Measurements from ENCODE around the gene TAF11L2. TPM values are rescaled to one million over a fixed set of nuclear protein-coding genes. Genes with fewer than 3 reads are reported as not detected.
"Not testable (repeated sequence)": the region's sequence is repeated elsewhere in the genome, so short reads cannot be mapped to it uniquely, and the experiment has no call there.

TAF11L2 gene
- total RNA-seq, 1 donor from 2014 or later = not detected

DNA sequence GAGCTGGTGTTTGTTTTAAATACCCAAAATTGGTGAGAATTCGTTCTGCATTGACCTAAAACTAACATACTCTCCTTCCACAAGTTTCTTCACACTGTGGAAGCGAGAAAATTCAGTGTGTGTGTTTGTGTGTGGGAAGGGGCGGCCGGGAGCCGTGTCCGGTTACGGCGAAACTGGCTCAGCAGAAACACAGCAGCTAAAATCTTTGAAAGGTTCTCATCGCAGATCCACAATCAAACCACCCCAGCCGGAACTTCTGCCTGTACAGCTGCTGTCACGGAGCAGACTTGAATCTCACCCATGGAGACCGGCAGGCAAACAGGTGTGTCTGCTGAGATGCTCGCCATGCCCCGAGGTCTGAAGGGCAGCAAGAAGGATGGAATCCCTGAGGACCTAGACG is 30.3 kb downstream of the TAF11L2 start, which contains the start of gene TAF11L6:
Gene TAF11L6 (plus strand): TSS at position 301 of the 400 bp plus-strand sequence.
- DNase-seq (ENCODE audit: low read depth); H3K4me3 ChIP-seq (ENCODE audit: low read depth, low read length); H3K27me3 ChIP-seq (ENCODE audit: control insufficient read depth, insufficient read depth, low read length); H3K36me3 ChIP-seq (ENCODE audit: control insufficient read depth, insufficient read depth, low read length): not testable (repeated sequence)

Other genes starting within 250 kb of the TAF11L2 start
- not detected in 2 replicates for gene TAF11L3, start 20.1 kb downstream of the TAF11L2 start, total RNA-seq
- not detected in 2 replicates for gene TAF11L4, start 23.6 kb downstream of the TAF11L2 start, total RNA-seq
- gene TAF11L5, start 27.0 kb downstream of the TAF11L2 start, total RNA-seq = not detected in 2 replicates
- not detected in 2 replicates for gene TAF11L6, start 30.4 kb downstream of the TAF11L2 start, total RNA-seq
- not detected in 2 replicates for gene TAF11L7, start 87.5 kb downstream of the TAF11L2 start, total RNA-seq
- not detected in 2 replicates for gene TAF11L8, start 92.7 kb downstream of the TAF11L2 start, total RNA-seq
- not detected in 2 replicates for gene TAF11L9, start 96.2 kb downstream of the TAF11L2 start, total RNA-seq
- not detected in 2 replicates for gene TAF11L10, start 99.6 kb downstream of the TAF11L2 start, total RNA-seq
- not detected in 2 replicates for gene TAF11L11, start 106.0 kb downstream of the TAF11L2 start, total RNA-seq
- gene TAF11L12, start 112.2 kb downstream of the TAF11L2 start, total RNA-seq = not detected in 2 replicates
- not detected in 2 replicates for gene TAF11L13, start 133.9 kb downstream of the TAF11L2 start, total RNA-seq
- gene TAF11L14, start 136.2 kb downstream of the TAF11L2 start, total RNA-seq = not detected in 2 replicates